Neural crest cell (in vitro differentiated cells): ENCODE results near the gene COLEC11. TPM values are rescaled to one million over a fixed set of nuclear protein-coding genes. Genes with fewer than 3 reads are reported as not detected.

ENCODE experiments used
- DNase-seq: peaks from one replicate; pipeline ENCODE4 v3.0.0; 2021; ENCODE audit warnings: low read depth, mixed read lengths, low spot score
- H3K27ac Mint-ChIP-seq: one replicate; pipeline ENCODE4 v1.8.0; 2021; ENCODE audit warnings: mild to moderate bottlenecking, mixed read lengths; ENCODE audit not compliant: unreplicated experiment
- H3K27me3 Mint-ChIP-seq: 2 replicates; pipeline ENCODE4 v1.8.0; 2021; ENCODE audit warnings: low read depth, mild to moderate bottlenecking, mixed read lengths
- H3K36me3 Mint-ChIP-seq: 2 replicates; pipeline ENCODE4 v1.8.0; 2021; ENCODE audit warnings: low read depth, mild to moderate bottlenecking, mixed read lengths
- H3K4me1 Mint-ChIP-seq: 2 replicates; pipeline ENCODE4 v1.8.0; 2021; ENCODE audit warnings: mixed read lengths
- H3K4me3 Mint-ChIP-seq: one replicate; pipeline ENCODE4 v1.8.0; 2021; ENCODE audit warnings: mild to moderate bottlenecking, mixed read lengths
- H3K9me3 Mint-ChIP-seq: 2 replicates; pipeline ENCODE4 v1.8.0; 2021; ENCODE audit warnings: mixed read lengths
- CTCF ChIP-seq: fragments of 200-600 bp; sonication (generic); conservative IDR thresholded peaks from 2 replicates; pipeline ENCODE4 v1.5.0; 2021; ENCODE audit warnings: antibody characterized with exemption, mild to moderate bottlenecking
- total RNA-seq: library from RNA; stranded (reverse); gene quantifications from 2 replicates; pipeline ENCODE4 v1.2.1, GENCODE V29; 2021

Gene COLEC11
- total RNA-seq, 1 donor from 2014 or later: not detected

GRCh38 chr2:3665886-3666612, 71.1 kb downstream of the COLEC11 start:
- H3K27me3 Mint-ChIP-seq: no peaks in the 10 kb centered on the region
- DNase-seq: no peak

DNA sequence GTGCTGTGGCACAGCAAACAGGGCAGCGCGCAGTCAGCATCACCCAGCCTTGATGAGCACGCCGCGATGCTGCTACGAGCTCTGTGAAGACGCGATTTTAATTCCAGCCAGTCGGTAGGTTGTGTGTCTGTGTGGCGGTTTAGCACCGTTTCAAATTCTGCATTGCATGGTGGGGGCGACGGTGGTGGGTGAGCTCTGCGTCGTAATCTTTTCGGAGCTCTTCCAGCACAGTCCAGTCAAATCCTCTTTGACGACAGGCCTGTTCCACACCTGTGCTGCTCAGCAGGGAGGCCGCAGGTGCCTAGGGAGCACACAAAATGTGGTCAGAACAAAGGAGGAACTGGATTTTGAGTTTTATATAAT, 71.7 kb downstream of the COLEC11 start:
- no peaks in the 10 kb centered on the region for H3K36me3 Mint-ChIP-seq
- DNase-seq: no peak
- H3K4me1 Mint-ChIP-seq: peaks cover 12% of the 10 kb centered on the region

More at GRCh38 chr2:3665886-3666612, 71.1 kb downstream of the COLEC11 start:
- Mint-ChIP-seq H3K36me3 (no peaks in the 10 kb centered on the region), H3K9me3 (no peaks in the 10 kb centered on the region), H3K4me1 (peaks cover 12% of the 10 kb centered on the region), H3K27ac (no peak overlapping the region), H3K4me3 (no peak overlapping the region)
- no peak for TF ChIP-seq CTCF

GRCh38 chr2:3667151-3667631, 72.3 kb downstream of the COLEC11 start:
- TF ChIP-seq CTCF: no peak
- Mint-ChIP-seq H3K27me3 (no peaks in the 10 kb centered on the region), H3K9me3 (no peaks in the 10 kb centered on the region), H3K4me3 (no peak overlapping the region), H3K27ac (no peak overlapping the region), H3K4me1 (peaks cover 12% of the 10 kb centered on the region), H3K36me3 (no peaks in the 10 kb centered on the region)
- DNase-seq: no peak

More for the DNA sequence above, 71.7 kb downstream of the COLEC11 start:
- TF ChIP-seq CTCF: no peak
- no peaks in the 10 kb centered on the region for H3K27me3 Mint-ChIP-seq
- no peaks in the 10 kb centered on the region for H3K9me3 Mint-ChIP-seq
- no peak overlapping the region for H3K27ac Mint-ChIP-seq
- no peak overlapping the region for H3K4me3 Mint-ChIP-seq

- no peak for DNase-seq
- TF ChIP-seq CTCF: no peak
- Mint-ChIP-seq H3K4me3 (no peak overlapping the region), H3K27ac (no peak overlapping the region), H3K4me1 (peaks cover 12% of the 10 kb centered on the region), H3K36me3 (no peaks in the 10 kb centered on the region), H3K27me3 (no peaks in the 10 kb centered on the region), H3K9me3 (no peaks in the 10 kb centered on the region)
Observed at GRCh38 chr2:3669656-3670055, 74.7 kb downstream of the COLEC11 start.

DNA sequence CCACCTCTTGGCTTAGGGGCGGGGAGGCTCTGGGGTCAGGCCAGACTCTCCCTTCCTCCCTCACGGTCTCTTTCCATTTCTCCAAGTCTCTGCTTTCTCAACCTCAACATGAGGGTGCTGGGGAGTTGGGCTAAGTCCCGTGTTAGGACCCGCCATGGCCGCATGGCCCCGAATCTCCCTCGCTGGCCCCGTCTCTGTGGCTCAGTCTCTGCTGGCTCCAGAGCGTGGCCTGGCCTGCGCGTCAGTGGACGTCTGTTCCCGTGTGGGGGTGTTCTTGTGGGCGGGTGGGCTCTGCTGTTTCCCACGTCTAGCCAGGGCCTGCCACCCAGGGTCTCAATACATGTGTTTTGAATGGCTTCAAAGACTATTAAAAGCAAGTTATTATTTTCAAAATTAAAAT, 75.5 kb downstream of the COLEC11 start:
- TF ChIP-seq CTCF: no peak
- Mint-ChIP-seq H3K4me3 (no peak overlapping the region), H3K27ac (no peak overlapping the region), H3K9me3 (no peaks in the 10 kb centered on the region), H3K4me1 (peaks cover 12% of the 10 kb centered on the region), H3K27me3 (no peaks in the 10 kb centered on the region), H3K36me3 (no peaks in the 10 kb centered on the region)
- no peak for DNase-seq
